Measurements from ENCODE around the gene AKAP1. TPM values are rescaled to one million over a fixed set of nuclear protein-coding genes. Genes with fewer than 3 reads are reported as not detected.

Gene AKAP1
- polyA plus RNA-seq, 1 of the 3 experiments (the other 2 are of a cell fraction), result 36.3 TPM

GRCh38 chr17:57051886-57052361 is 33.1 kb upstream of the AKAP1 start:
- no peak overlapping the region for H2AFZ ChIP-seq (ENCODE audit: low read depth)
- no peak overlapping the region for H3K27ac ChIP-seq (ENCODE audit: low read depth in 2 of 2, low read length in 1 of 2)
- H3K9ac ChIP-seq, result no peak overlapping the region
- H3F3A ChIP-seq (replicated peaks; ENCODE audit: insufficient read depth), result no peaks in the 10 kb centered on the region
- H3K9me2 ChIP-seq, result no peaks in the 10 kb centered on the region
- no peaks in the 10 kb centered on the region for H3K4me1 ChIP-seq (ENCODE audit: control insufficient read depth in 1 of 2, insufficient read depth in 2 of 2, low read depth in 1 of 2, low read length in 1 of 2)
- no peaks in the 10 kb centered on the region for H3K36me3 ChIP-seq (replicated peaks in 1 of 2; ENCODE audit: control insufficient read depth in 1 of 2, insufficient read depth in 2 of 2, low read length in 1 of 2)
- WGBS (ENCODE audit: low lambda C conversion rate), result 63% methylated on average over 5 of the region's 5 CpGs
- no peak overlapping the region for H3K4me2 ChIP-seq
- H3K9me3 ChIP-seq, result no peaks in the 10 kb centered on the region
- no peak for TF ChIP-seq RXRA (IDR thresholded peaks at IDR 0.05; ENCODE audit: borderline replicate concordance, low read depth)
- TF ChIP-seq TEAD4 (IDR thresholded peaks at IDR 0.05; ENCODE audit: borderline replicate concordance, insufficient read depth), result no peak
- TF ChIP-seq USF1 (IDR thresholded peaks at IDR 0.05; ENCODE audit: borderline replicate concordance, low read depth), result no peak
- no peak for TF ChIP-seq PBX3 (IDR thresholded peaks at IDR 0.05)
- no peak for TF ChIP-seq RAD21 (IDR thresholded peaks at IDR 0.05; ENCODE audit: low read length)
- TF ChIP-seq CTCF (IDR thresholded peaks at IDR 0.05), result no peak
- no peak for TF ChIP-seq NFIC (IDR thresholded peaks at IDR 0.05; ENCODE audit: borderline replicate concordance)
- no peak for TF ChIP-seq REST (IDR thresholded peaks at IDR 0.05; ENCODE audit: low read depth, low read length)
- TF ChIP-seq SIN3A (IDR thresholded peaks at IDR 0.05; ENCODE audit: borderline replicate concordance, low read depth, low read length), result no peak
- no peaks in the 10 kb centered on the region for H3K27me3 ChIP-seq (ENCODE audit: insufficient read depth)
- no peak overlapping the region for H3K4me3 ChIP-seq (ENCODE audit: low read depth in 2 of 2, low read length in 1 of 2)
- POLR2A ChIA-PET, result no interaction called here
- no peaks in the 10 kb centered on the region for H3K79me2 ChIP-seq (ENCODE audit: insufficient read depth)
- no peak for DNase-seq
- H4K20me1 ChIP-seq (ENCODE audit: insufficient read depth), result no peaks in the 10 kb centered on the region
- CTCF ChIA-PET, result interaction anchor here (1.1 to 1.8 kb wide), 2 partner anchors 16 to 21 kb away, joined by 3 to 6 read pairs; no protein-coding TSS in a partner anchor

Measured in SK-N-SH (cell line).